ENCODE results near the gene CMKLR1.

The CMKLR1 gene

GRCh38 chr12:108369736-108370396 lies 30.8 kb upstream of the CMKLR1 start:
- TF ChIP-seq FOXP2 (optimal IDR thresholded peaks at IDR 0.05; ENCODE audit: borderline replicate concordance, extremely low read depth, extremely low read length, insufficient read depth) (no peak), REST (IDR thresholded peaks at IDR 0.05; ENCODE audit: insufficient read depth in 1 of 2, low read depth in 2 of 2, low read length in 2 of 2) (no peak), SIN3A (IDR thresholded peaks at IDR 0.05; ENCODE audit: borderline replicate concordance, insufficient read depth, low read length) (no peak), POLR2AphosphoS5 (IDR thresholded peaks at IDR 0.05; ENCODE audit: low read depth, low read length) (no peak), TAF1 (IDR thresholded peaks at IDR 0.05; ENCODE audit: borderline replicate concordance, insufficient read depth, low read length) (no peak)

GRCh38 chr12:108368089-108368488 lies 29.0 kb upstream of the CMKLR1 start:
- TF ChIP-seq SIN3A (IDR thresholded peaks at IDR 0.05; ENCODE audit: borderline replicate concordance, insufficient read depth, low read length) (no peak), TAF1 (IDR thresholded peaks at IDR 0.05; ENCODE audit: borderline replicate concordance, insufficient read depth, low read length) (no peak), REST (IDR thresholded peaks at IDR 0.05; ENCODE audit: insufficient read depth in 1 of 2, low read depth in 2 of 2, low read length in 2 of 2) (no peak), POLR2AphosphoS5 (IDR thresholded peaks at IDR 0.05; ENCODE audit: low read depth, low read length) (no peak), FOXP2 (optimal IDR thresholded peaks at IDR 0.05; ENCODE audit: borderline replicate concordance, extremely low read depth, extremely low read length, insufficient read depth) (no peak)

GRCh38 chr12:108367436-108367835 lies 28.3 kb upstream of the CMKLR1 start:
- TF ChIP-seq REST (IDR thresholded peaks at IDR 0.05; ENCODE audit: insufficient read depth in 1 of 2, low read depth in 2 of 2, low read length in 2 of 2) (no peak), TAF1 (IDR thresholded peaks at IDR 0.05; ENCODE audit: borderline replicate concordance, insufficient read depth, low read length) (no peak), POLR2AphosphoS5 (IDR thresholded peaks at IDR 0.05; ENCODE audit: low read depth, low read length) (no peak), SIN3A (IDR thresholded peaks at IDR 0.05; ENCODE audit: borderline replicate concordance, insufficient read depth, low read length) (no peak), FOXP2 (optimal IDR thresholded peaks at IDR 0.05; ENCODE audit: borderline replicate concordance, extremely low read depth, extremely low read length, insufficient read depth) (no peak)

GRCh38 chr12:108365324-108365723 lies 26.2 kb upstream of the CMKLR1 start:
- no peak for TF ChIP-seq POLR2AphosphoS5 (IDR thresholded peaks at IDR 0.05; ENCODE audit: low read depth, low read length)
- no peak for TF ChIP-seq TAF1 (IDR thresholded peaks at IDR 0.05; ENCODE audit: borderline replicate concordance, insufficient read depth, low read length)
- TF ChIP-seq SIN3A (IDR thresholded peaks at IDR 0.05; ENCODE audit: borderline replicate concordance, insufficient read depth, low read length), result no peak
- no peak for TF ChIP-seq FOXP2 (optimal IDR thresholded peaks at IDR 0.05; ENCODE audit: borderline replicate concordance, extremely low read depth, extremely low read length, insufficient read depth)
- no peak for TF ChIP-seq REST (IDR thresholded peaks at IDR 0.05; ENCODE audit: insufficient read depth in 1 of 2, low read depth in 2 of 2, low read length in 2 of 2)
